ENCODE measurements around the gene PRKAG2.

GRCh38 chr7:151744051-151744580 lies 132.8 kb downstream of the PRKAG2 start:
- TF ChIP-seq POLR2AphosphoS5 (IDR thresholded peaks at IDR 0.05; ENCODE audit: low read depth, low read length): no peak
- TF ChIP-seq PAX5 (IDR thresholded peaks at IDR 0.05; ENCODE audit: insufficient read depth, low read length, severe bottlenecking): no peak

Data from GM12891 (cell line).